Sigmoid colon (tissue), 7 donors: ENCODE results near the gene IPPK. TPM values are rescaled to one million over a fixed set of nuclear protein-coding genes. Genes with fewer than 3 reads are reported as not detected.
A peak's percentile ranks its signal among the peaks of the same experiment; 100 is the strongest.
"Not testable (repeated sequence)": the region's sequence is repeated elsewhere in the genome, so short reads cannot be mapped to it uniquely, and the experiment has no call there.

Experiments
- DNase-seq: peaks from one replicate; pipeline ENCODE4 v3.0.0-alpha.2; 2019
- H3K27ac ChIP-seq, 4 donors: fragments of 200-600 bp; sonication (generic); one replicate each; pipeline ENCODE4 v1.5.1; 2016 to 2019; ENCODE audit warnings: mild to moderate bottlenecking in 1 of 4
- H3K27me3 ChIP-seq, 3 donors: fragments of 200-600 bp; sonication (generic); one replicate each; pipeline ENCODE4 v1.5.1; 2019; ENCODE audit warnings: mild to moderate bottlenecking in 1 of 3
- H3K36me3 ChIP-seq, 4 donors: fragments of 200-600 bp; sonication (generic); one replicate each; pipeline ENCODE4 v1.5.1; 2016 to 2019
- H3K4me1 ChIP-seq, 4 donors: fragments of 200-600 bp; sonication (generic); one replicate each; pipeline ENCODE4 v1.5.1; 2017 to 2019
- H3K4me3 ChIP-seq, 4 donors: fragments of 200-600 bp; sonication (generic); one replicate each; pipeline ENCODE4 v1.5.1; 2017 to 2019; ENCODE audit warnings: mild to moderate bottlenecking in 2 of 4, moderate library complexity in 1 of 4
- H3K9me3 ChIP-seq, 4 donors: fragments of 200-600 bp in 3 of 4; sonication (generic) in 3 of 4; one replicate each; pipeline versions ENCODE4 v1.5.1 to v1.6.1; 2013 to 2019
- CTCF ChIP-seq, 4 experiments: fragments of 450-650 bp in 3 of 4; fragments of 200-600 bp in 1 of 4; IDR thresholded peaks; one replicate each; pipeline ENCODE4 v1.5.1; 2016 to 2019; ENCODE audit warnings: antibody characterized with exemption in 4 of 4, mild to moderate bottlenecking in 3 of 4, moderate library complexity in 2 of 4
- EP300 ChIP-seq, 4 donors: sonication (generic); formaldehyde crosslinking; IDR thresholded peaks; one replicate each; pipeline ENCODE4 v1.6.1; 2017; ENCODE audit warnings: antibody characterized with exemption in 4 of 4
- POLR2A ChIP-seq, 2 donors: fragments of 450-650 bp; IDR thresholded peaks; one replicate each; pipeline ENCODE4 v1.6.1; 2016; ENCODE audit warnings: antibody characterized with exemption in 2 of 2, mild to moderate bottlenecking in 2 of 2, moderate library complexity in 2 of 2
- POLR2AphosphoS5 ChIP-seq, 4 donors: sonication (generic); formaldehyde crosslinking; IDR thresholded peaks; one replicate each; pipeline ENCODE4 v1.6.1; 2017; ENCODE audit warnings: antibody characterized with exemption in 4 of 4
- WGBS, 2 donors: extraction: QIAGEN DNeasy Blood & Tissue Kit; methylation state at CpG; one replicate each; pipeline ENCODE4 v1.1.7; 2013; 5-methylcytosine and 5-hydroxymethylcytosine counted together
- intact Hi-C: fragments of 100-400 bp; cut with DNase I; formaldehyde crosslinking; loops from one replicate; pipeline ENCODE4 v1.15.1; 2023
- polyA plus RNA-seq, 3 donors: library from polyadenylated mRNA; stranded (reverse); fragments of 200-250 nt; gene quantifications; one replicate each; pipeline ENCODE4 v1.2.3, GENCODE V29; 2013
- total RNA-seq, 4 donors: library from RNA; depleted of rRNA; stranded (reverse); fragments of >200 nt; gene quantifications; one replicate each; pipeline ENCODE4 v1.1.0, GENCODE V29; 2016
- donor health status: healthy with polysubstance abuse.
- donor health status: Bipolar disorder and iron deficiency.
- donor health status: healthy.

The IPPK gene
- total and polyA plus RNA-seq, 7 donors: 3.6 to 12.5 (median 6.4) TPM

GRCh38 chr9:92595930-92596329, 74.0 kb downstream of the IPPK start:
- TF ChIP-seq EP300 (IDR thresholded peaks at IDR 0.05): no peak
- TF ChIP-seq POLR2AphosphoS5 (IDR thresholded peaks at IDR 0.05): no peak
- TF ChIP-seq POLR2A (IDR thresholded peaks at IDR 0.05): no peak
- TF ChIP-seq CTCF (IDR thresholded peaks at IDR 0.05): no peak

GRCh38 chr9:92595075-92595474, 74.9 kb downstream of the IPPK start:
- H3K27ac ChIP-seq, H3K27me3 ChIP-seq, H3K36me3 ChIP-seq, H3K9me3 ChIP-seq, DNase-seq, intact Hi-C loops, H3K4me3 ChIP-seq: not testable (repeated sequence)
- H3K4me1 ChIP-seq: peaks cover 0 to 43% (median 26%) of the 10 kb centered on the region in 4 donors
- whole genome bisulfite sequencing, 2 donors: 98% methylated on average over 1 of the region's 1 CpG

More at GRCh38 chr9:92595930-92596329, 74.0 kb downstream of the IPPK start:
- Histone ChIP-seq H3K4me1 (peaks cover 0 to 43% (median 26%) of the 10 kb centered on the region in 4 donors), H3K36me3 (no peaks in the 10 kb centered on the region), H3K27ac (no peak overlapping the region), H3K27me3 (no peaks in the 10 kb centered on the region), H3K4me3 (no peak overlapping the region), H3K9me3 (no peaks in the 10 kb centered on the region)
- no peak for DNase-seq
- intact Hi-C loops: no loop called here
- WGBS, 2 donors: 78 to 91% methylated on average over 1 of the region's 1 CpG

GRCh38 chr9:92592946-92593861, 76.7 kb downstream of the IPPK start:
- peak overlapping the region in 1 of 4 donors; percentile 35 for H3K27ac ChIP-seq
- intact Hi-C loops: no loop called here
- H3K27me3 ChIP-seq: no peaks in the 10 kb centered on the region
- 67 to 86% methylated on average over 7 of the region's 7 CpGs for WGBS, 2 donors
- no peak overlapping the region for H3K4me3 ChIP-seq
- H3K9me3 ChIP-seq: no peaks in the 10 kb centered on the region
- DNase-seq: no peak
- TF ChIP-seq EP300 (IDR thresholded peaks at IDR 0.05): no peak
- no peak for TF ChIP-seq POLR2A (IDR thresholded peaks at IDR 0.05)
- TF ChIP-seq CTCF (IDR thresholded peaks at IDR 0.05): no peak
- TF ChIP-seq POLR2AphosphoS5 (IDR thresholded peaks at IDR 0.05): no peak
- no peaks in the 10 kb centered on the region for H3K36me3 ChIP-seq
- peaks cover 0 to 47% (median 28%) of the 10 kb centered on the region in 4 donors for H3K4me1 ChIP-seq

GRCh38 chr9:92592537-92592936, 77.4 kb downstream of the IPPK start:
- Histone ChIP-seq H3K27ac (peak overlapping the region in 1 of 4 donors; percentile 35), H3K4me3 (no peak overlapping the region), H3K9me3 (no peaks in the 10 kb centered on the region), H3K27me3 (no peaks in the 10 kb centered on the region), H3K4me1 (peaks cover 0 to 41% (median 28%) of the 10 kb centered on the region in 4 donors), H3K36me3 (no peaks in the 10 kb centered on the region)
- 89 to 96% methylated on average over 1 of the region's 1 CpG for WGBS, 2 donors
- no peak for DNase-seq
- TF ChIP-seq POLR2AphosphoS5 (IDR thresholded peaks at IDR 0.05): no peak
- TF ChIP-seq EP300 (IDR thresholded peaks at IDR 0.05): no peak
- TF ChIP-seq POLR2A (IDR thresholded peaks at IDR 0.05): no peak
- no peak for TF ChIP-seq CTCF (IDR thresholded peaks at IDR 0.05)
- intact Hi-C loops: no loop called here

- Histone ChIP-seq H3K36me3 (no peaks in the 10 kb centered on the region), H3K27me3 (no peaks in the 10 kb centered on the region), H3K4me3 (no peak overlapping the region), H3K4me1 (peaks cover 0 to 37% (median 28%) of the 10 kb centered on the region in 4 donors), H3K9me3 (no peaks in the 10 kb centered on the region), H3K27ac (peak overlapping the region; percentile 56 to 77 (median 62))
- TF ChIP-seq POLR2A (IDR thresholded peaks at IDR 0.05) (no peak), POLR2AphosphoS5 (IDR thresholded peaks at IDR 0.05) (peak; percentile 71 to 88 (median 84)), CTCF (IDR thresholded peaks at IDR 0.05) (no peak), EP300 (IDR thresholded peaks at IDR 0.05) (peak in 2 of 4 donors; percentile 47 to 65)
- intact Hi-C loops: no loop called here
- WGBS, 2 donors: 19 to 22% methylated on average over 3 of the region's 3 CpGs
- DNase-seq: peak; percentile 91
Observed at GRCh38 chr9:92590377-92590776, 79.6 kb downstream of the IPPK start.
